ENCODE results near the gene SLC7A7.
"Not testable (repeated sequence)": the region's sequence is repeated elsewhere in the genome, so short reads cannot be mapped to it uniquely, and the experiment has no call there.

Gene SLC7A7

DNA sequence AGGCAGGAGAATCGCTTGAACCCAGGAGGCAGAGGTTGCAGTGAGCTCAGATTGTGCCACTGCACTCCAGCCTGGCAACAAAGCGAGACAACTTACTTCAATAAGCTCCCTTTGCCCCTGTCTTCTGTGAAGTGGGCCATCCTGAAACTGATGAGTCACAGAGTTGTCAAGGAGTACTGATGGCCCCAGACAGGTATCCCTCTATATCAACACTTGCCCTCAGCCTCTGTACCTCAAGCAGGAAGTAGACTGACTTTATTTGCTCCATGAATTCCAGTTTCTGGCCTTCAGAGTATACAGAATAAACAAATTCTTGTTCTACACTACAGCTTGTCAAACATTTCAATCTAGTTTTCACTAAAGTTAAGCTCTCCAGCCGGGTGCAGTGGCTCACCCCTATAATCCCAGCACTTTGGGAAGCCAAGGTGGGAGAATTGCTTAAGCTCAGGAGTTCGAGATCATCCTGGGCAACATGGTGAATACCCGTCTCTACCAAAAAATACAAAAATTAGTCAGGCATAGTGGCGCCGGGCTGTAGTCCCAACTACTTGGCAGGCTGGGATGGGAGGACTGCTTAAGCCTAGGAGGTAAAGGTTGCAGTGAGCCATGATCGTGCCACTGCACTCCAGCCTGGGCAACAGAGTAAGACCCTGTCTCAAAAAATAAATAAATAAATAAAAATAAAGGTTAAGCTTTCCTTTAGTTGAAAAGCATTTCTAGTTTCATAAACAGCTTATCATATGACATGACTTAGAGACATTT lies 39.9 kb upstream of the SLC7A7 start:
- no peaks in the 10 kb centered on the region for H3K9me3 ChIP-seq (ENCODE audit: control insufficient read depth, insufficient read depth, low read depth, low read length)
- no peaks in the 10 kb centered on the region for H3K36me3 ChIP-seq (ENCODE audit: control insufficient read depth in 2 of 2, insufficient read depth in 1 of 2, low read length in 2 of 2)
- no peak overlapping the region for H3K27ac ChIP-seq (ENCODE audit: extremely low read depth, low read depth, low read length)
- TF ChIP-seq, protein P1, sequence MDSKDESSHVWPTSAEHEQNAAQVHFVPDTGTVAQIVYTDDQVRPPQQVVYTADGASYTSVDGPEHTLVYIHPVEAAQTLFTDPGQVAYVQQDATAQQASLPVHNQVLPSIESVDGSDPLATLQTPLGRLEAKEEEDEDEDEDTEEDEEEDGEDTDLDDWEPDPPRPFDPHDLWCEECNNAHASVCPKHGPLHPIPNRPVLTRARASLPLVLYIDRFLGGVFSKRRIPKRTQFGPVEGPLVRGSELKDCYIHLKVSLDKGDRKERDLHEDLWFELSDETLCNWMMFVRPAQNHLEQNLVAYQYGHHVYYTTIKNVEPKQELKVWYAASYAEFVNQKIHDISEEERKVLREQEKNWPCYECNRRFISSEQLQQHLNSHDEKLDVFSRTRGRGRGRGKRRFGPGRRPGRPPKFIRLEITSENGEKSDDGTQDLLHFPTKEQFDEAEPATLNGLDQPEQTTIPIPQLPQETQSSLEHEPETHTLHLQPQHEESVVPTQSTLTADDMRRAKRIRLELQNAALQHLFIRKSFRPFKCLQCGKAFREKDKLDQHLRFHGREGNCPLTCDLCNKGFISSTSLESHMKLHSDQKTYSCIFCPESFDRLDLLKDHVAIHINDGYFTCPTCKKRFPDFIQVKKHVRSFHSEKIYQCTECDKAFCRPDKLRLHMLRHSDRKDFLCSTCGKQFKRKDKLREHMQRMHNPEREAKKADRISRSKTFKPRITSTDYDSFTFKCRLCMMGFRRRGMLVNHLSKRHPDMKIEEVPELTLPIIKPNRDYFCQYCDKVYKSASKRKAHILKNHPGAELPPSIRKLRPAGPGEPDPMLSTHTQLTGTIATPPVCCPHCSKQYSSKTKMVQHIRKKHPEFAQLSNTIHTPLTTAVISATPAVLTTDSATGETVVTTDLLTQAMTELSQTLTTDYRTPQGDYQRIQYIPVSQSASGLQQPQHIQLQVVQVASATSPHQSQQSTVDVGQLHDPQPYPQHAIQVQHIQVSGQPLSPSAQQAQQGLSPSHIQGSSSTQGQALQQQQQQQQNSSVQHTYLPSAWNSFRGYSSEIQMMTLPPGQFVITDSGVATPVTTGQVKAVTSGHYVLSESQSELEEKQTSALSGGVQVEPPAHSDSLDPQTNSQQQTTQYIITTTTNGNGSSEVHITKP (tag by site-specific recombination; IDR thresholded peaks at IDR 0.05), result peak; percentile 52; the same call in 1 of the 2 replicates
- TF ChIP-seq ZNF544 (tag by site-specific recombination; IDR thresholded peaks at IDR 0.05), result no peak
- ChIA-PET CTCF (interaction anchor here (0.6 to 9.7 kb wide), 22 partner anchors 18 to 373 kb away, joined by 3 to 115 read pairs (median 6); partner anchors contain the start of genes MMP14, MRPL52, OXA1L and REM2), POLR2A (interaction anchor here (0.7 to 2.5 kb wide), 2 partner anchors 32 to 176 kb away, joined by 6 read pairs; no protein-coding TSS in a partner anchor)
- no peaks in the 10 kb centered on the region for H3K4me1 ChIP-seq (ENCODE audit: control insufficient read depth, insufficient read depth, low read length)
- no peak overlapping the region for H3K4me3 ChIP-seq (ENCODE audit: low read depth, low read length)

DNA sequence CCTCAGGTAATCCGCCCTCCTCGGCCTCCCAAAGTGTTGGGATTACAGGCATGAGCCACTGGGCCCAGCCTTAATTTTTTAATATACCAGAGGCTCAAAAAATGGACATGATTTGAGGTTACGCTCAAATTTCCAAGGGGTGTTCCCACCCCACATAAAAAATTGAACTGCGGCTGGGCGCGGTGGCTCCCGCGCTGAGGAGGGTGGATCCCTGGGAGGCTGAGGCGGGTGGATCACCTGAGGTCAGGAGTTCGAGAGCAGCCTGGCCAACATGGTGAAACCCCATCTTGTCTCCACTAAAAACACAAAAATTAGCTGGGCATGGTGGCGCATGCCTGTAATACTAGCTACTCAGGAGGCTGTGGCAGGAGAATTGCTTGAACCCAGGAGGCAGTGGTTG lies 39.1 kb upstream of the SLC7A7 start:
- H3K9me3 ChIP-seq (ENCODE audit: control insufficient read depth, insufficient read depth, low read depth, low read length); H3K4me3 ChIP-seq (ENCODE audit: low read depth, low read length); H3K27ac ChIP-seq (ENCODE audit: extremely low read depth, low read depth, low read length); H3K4me1 ChIP-seq (ENCODE audit: control insufficient read depth, insufficient read depth, low read length); H3K36me3 ChIP-seq (ENCODE audit: control insufficient read depth in 2 of 2, insufficient read depth in 1 of 2, low read length in 2 of 2): not testable (repeated sequence)
- ChIA-PET CTCF (interaction anchor here (0.6 to 9.7 kb wide), 38 partner anchors 9 to 637 kb away, joined by 3 to 115 read pairs (median 8); partner anchors contain the start of genes MMP14, MRPL52, OR6J1 and OXA1L), POLR2A (interaction anchor here (2.5 kb wide), 1 partner anchor 31 kb away, joined by 6 read pairs; no protein-coding TSS in a partner anchor)

DNA sequence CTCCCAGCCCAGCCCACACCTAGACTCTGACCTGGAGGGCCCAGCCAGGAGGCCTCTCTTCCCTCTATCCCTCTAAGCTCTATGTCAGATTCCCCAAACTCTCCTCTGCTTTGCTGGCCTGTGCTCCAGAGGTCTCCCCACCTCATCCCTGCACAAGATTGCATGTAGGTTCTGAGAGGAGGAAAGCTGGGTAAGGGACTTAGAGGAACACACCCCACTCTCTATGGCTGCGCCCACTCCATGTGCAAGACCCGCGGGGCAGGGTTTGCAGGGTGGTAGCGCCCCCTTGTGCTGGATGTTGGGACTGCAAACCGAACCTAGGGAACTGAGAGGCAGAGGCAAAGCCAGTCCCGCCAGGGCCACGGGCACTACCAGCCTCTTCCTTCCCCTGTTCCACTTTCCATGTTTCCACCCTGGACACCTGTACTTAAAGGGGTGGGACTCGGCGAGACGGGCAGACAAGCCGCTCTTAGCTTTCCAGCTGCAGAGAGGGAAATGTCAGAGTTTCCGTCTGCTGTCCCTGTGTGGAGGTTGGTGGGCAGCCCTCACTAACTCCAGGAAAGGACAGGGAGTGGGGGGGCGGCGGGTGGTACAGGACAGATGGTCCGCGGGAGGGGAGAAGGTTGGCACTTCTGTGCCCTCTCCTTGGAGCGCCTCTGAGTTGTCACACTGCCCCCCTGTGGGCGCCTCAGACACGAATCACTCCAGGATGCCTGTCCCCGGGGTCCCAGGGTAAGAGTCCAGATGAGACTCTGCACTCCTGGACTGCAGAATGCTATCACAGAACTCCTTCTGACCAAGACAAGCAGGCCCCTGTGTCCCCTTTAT lies 37.9 kb upstream of the SLC7A7 start:
- no peaks in the 10 kb centered on the region for H3K4me1 ChIP-seq (ENCODE audit: control insufficient read depth, insufficient read depth, low read length)
- CTCF ChIA-PET, result interaction anchor here (0.6 to 9.7 kb wide), 60 partner anchors 10 to 536 kb away, joined by 3 to 115 read pairs (median 4); partner anchors contain the start of genes MMP14, MRPL52, OR6J1 and OXA1L
- POLR2A ChIA-PET, result interaction anchor here (0.6 to 2.5 kb wide), 2 partner anchors 30 to 65 kb away, joined by 3 to 6 read pairs; no protein-coding TSS in a partner anchor
- no peak overlapping the region for H3K27ac ChIP-seq (ENCODE audit: extremely low read depth, low read depth, low read length)
- peak overlapping the region; percentile 50 for H3K4me3 ChIP-seq (ENCODE audit: low read depth, low read length)
- H3K36me3 ChIP-seq (ENCODE audit: control insufficient read depth in 2 of 2, insufficient read depth in 1 of 2, low read length in 2 of 2), result no peaks in the 10 kb centered on the region
- no peaks in the 10 kb centered on the region for H3K9me3 ChIP-seq (ENCODE audit: control insufficient read depth, insufficient read depth, low read depth, low read length)
- no peak for TF ChIP-seq ZBTB1 (tag by site-specific recombination; IDR thresholded peaks at IDR 0.05)
- TF ChIP-seq, protein P2, sequence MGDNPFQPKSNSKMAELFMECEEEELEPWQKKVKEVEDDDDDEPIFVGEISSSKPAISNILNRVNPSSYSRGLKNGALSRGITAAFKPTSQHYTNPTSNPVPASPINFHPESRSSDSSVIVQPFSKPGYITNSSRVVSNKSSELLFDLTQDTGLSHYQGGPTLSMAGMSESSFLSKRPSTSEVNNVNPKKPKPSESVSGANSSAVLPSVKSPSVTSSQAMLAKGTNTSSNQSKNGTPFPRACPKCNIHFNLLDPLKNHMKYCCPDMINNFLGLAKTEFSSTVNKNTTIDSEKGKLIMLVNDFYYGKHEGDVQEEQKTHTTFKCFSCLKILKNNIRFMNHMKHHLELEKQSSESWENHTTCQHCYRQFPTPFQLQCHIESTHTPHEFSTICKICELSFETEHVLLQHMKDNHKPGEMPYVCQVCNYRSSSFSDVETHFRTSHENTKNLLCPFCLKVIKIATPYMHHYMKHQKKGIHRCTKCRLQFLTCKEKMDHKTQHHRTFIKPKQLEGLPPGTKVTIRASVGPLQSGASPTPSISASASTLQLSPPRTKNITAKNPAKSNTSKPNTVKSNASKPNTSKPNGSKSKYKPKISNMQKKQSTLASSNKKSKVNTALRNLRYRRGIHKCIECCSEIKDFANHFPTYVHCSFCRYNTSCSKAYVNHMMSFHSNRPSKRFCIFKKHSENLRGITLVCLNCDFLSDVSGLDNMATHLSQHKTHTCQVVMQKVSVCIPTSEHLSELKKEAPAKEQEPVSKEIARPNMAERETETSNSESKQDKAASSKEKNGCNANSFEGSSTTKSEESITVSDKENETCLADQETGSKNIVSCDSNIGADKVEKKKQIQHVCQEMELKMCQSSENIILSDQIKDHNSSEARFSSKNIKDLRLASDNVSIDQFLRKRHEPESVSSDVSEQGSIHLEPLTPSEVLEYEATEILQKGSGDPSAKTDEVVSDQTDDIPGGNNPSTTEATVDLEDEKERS (tag by site-specific recombination; IDR thresholded peaks at IDR 0.05), result no peak
- no peak for TF ChIP-seq ZNF211 (tag by site-specific recombination; IDR thresholded peaks at IDR 0.05; ENCODE audit: low read depth)
- TF ChIP-seq KLF10 (tag by site-specific recombination; IDR thresholded peaks at IDR 0.05), result no peak
- no peak for TF ChIP-seq ZNF830 (tag by site-specific recombination; IDR thresholded peaks at IDR 0.05; ENCODE audit: low read depth)
- TF ChIP-seq ZNF837 (tag by site-specific recombination; IDR thresholded peaks at IDR 0.05), result no peak
- peak; percentile 52; the same call in 1 of the 2 replicates for TF ChIP-seq SP7 (tag by site-specific recombination; IDR thresholded peaks at IDR 0.05)
- TF ChIP-seq, protein P3, sequence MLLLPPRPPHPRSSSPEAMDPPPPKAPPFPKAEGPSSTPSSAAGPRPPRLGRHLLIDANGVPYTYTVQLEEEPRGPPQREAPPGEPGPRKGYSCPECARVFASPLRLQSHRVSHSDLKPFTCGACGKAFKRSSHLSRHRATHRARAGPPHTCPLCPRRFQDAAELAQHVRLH (tag by site-specific recombination; IDR thresholded peaks at IDR 0.05), result no peak
- no peak for TF ChIP-seq ZNF558 (tag by site-specific recombination; IDR thresholded peaks at IDR 0.05)
- peak; percentile 76; the same call in 1 of the 2 replicates for TF ChIP-seq ZBTB48 (tag by site-specific recombination; IDR thresholded peaks at IDR 0.05)
- no peak for TF ChIP-seq ZNF677 (tag by site-specific recombination; IDR thresholded peaks at IDR 0.05)
- TF ChIP-seq HOXA7 (CRISPR knock-in tag; IDR thresholded peaks at IDR 0.05; ENCODE audit: borderline replicate concordance), result no peak
- TF ChIP-seq ZSCAN23 (tag by site-specific recombination; IDR thresholded peaks at IDR 0.05), result no peak
- TF ChIP-seq ZNF791 (tag by site-specific recombination; IDR thresholded peaks at IDR 0.05), result no peak
- TF ChIP-seq, protein P4, sequence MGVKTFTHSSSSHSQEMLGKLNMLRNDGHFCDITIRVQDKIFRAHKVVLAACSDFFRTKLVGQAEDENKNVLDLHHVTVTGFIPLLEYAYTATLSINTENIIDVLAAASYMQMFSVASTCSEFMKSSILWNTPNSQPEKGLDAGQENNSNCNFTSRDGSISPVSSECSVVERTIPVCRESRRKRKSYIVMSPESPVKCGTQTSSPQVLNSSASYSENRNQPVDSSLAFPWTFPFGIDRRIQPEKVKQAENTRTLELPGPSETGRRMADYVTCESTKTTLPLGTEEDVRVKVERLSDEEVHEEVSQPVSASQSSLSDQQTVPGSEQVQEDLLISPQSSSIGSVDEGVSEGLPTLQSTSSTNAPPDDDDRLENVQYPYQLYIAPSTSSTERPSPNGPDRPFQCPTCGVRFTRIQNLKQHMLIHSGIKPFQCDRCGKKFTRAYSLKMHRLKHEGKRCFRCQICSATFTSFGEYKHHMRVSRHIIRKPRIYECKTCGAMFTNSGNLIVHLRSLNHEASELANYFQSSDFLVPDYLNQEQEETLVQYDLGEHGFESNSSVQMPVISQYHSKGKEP (tag by site-specific recombination; IDR thresholded peaks at IDR 0.05), result no peak
- TF ChIP-seq YY2 (tag by site-specific recombination; IDR thresholded peaks at IDR 0.05), result no peak; the same call in 1 of the 2 replicates
- TF ChIP-seq ZNF341 (tag by site-specific recombination; IDR thresholded peaks at IDR 0.05; ENCODE audit: low read depth), result no peak
- TF ChIP-seq ZNF239 (tag by site-specific recombination; IDR thresholded peaks at IDR 0.05), result no peak
